Measurements from ENCODE around the gene POLR2E.
A peak's percentile ranks its signal among the peaks of the same experiment; 100 is the strongest.

The POLR2E gene

GRCh38 chr19:1094655-1094977 lies 559 bp downstream of the POLR2E start:
- DNase-seq (ENCODE audit: low read depth), result no peak

GRCh38 chr19:1093811-1094553 lies 1.2 kb downstream of the POLR2E start:
- DNase-seq (ENCODE audit: low read depth), result no peak

GRCh38 chr19:1093330-1093729 lies 1.8 kb downstream of the POLR2E start:
- no peak for DNase-seq (ENCODE audit: low read depth)

GRCh38 chr19:1091544-1092175 lies 3.5 kb downstream of the POLR2E start:
- DNase-seq (ENCODE audit: low read depth), result no peak

- no peak for DNase-seq (ENCODE audit: low read depth)
Observed at GRCh38 chr19:1090731-1091543, 4.2 kb downstream of the POLR2E start.

- DNase-seq (ENCODE audit: low read depth), result no peak
Observed at GRCh38 chr19:1089891-1090290, 5.3 kb downstream of the POLR2E start.

- DNase-seq (ENCODE audit: low read depth), result no peak
Observed at GRCh38 chr19:1089126-1089771, 5.9 kb downstream of the POLR2E start.

GRCh38 chr19:1088416-1089010 lies 6.7 kb downstream of the POLR2E start:
- no peak for DNase-seq (ENCODE audit: low read depth)

GRCh38 chr19:1087813-1088415 lies 7.3 kb downstream of the POLR2E start:
- no peak for DNase-seq (ENCODE audit: low read depth)

- no peak for DNase-seq (ENCODE audit: low read depth)
Observed at GRCh38 chr19:1086613-1087012, 8.6 kb downstream of the POLR2E start.

GRCh38 chr19:1085676-1086442 lies 9.3 kb downstream of the POLR2E start:
- DNase-seq (ENCODE audit: low read depth), result no peak

- no peak for DNase-seq (ENCODE audit: low read depth)
Observed at GRCh38 chr19:1085053-1085658, 10.0 kb downstream of the POLR2E start.

GRCh38 chr19:1084024-1084868 lies 10.9 kb downstream of the POLR2E start:
- DNase-seq (ENCODE audit: low read depth), result no peak

GRCh38 chr19:1082928-1083816 lies 12.0 kb downstream of the POLR2E start:
- no peak for DNase-seq (ENCODE audit: low read depth)

- peak; percentile 53 for DNase-seq (ENCODE audit: low read depth)
Observed at GRCh38 chr19:1082165-1082927, 12.8 kb downstream of the POLR2E start.

- DNase-seq (ENCODE audit: low read depth), result no peak
Observed at GRCh38 chr19:1081301-1082164, 13.6 kb downstream of the POLR2E start.

Data from iris pigment epithelial cell (primary cell).